DMS114 treated with DMSO at 0.1 percent for 48 hours (cell line): ENCODE data around the gene STX18.
A peak's percentile ranks its signal among the peaks of the same experiment; 100 is the strongest.

Experiments used
- DNase-seq: peaks from one replicate; lab custom pipeline; 2025; ENCODE audit not compliant: unreplicated experiment; lab: John Stamatoyannopoulos, UW

STX18 gene

GRCh38 chr4:4440333-4441061, 101.4 kb downstream of the STX18 start:
- no peak for DNase-seq

DNA sequence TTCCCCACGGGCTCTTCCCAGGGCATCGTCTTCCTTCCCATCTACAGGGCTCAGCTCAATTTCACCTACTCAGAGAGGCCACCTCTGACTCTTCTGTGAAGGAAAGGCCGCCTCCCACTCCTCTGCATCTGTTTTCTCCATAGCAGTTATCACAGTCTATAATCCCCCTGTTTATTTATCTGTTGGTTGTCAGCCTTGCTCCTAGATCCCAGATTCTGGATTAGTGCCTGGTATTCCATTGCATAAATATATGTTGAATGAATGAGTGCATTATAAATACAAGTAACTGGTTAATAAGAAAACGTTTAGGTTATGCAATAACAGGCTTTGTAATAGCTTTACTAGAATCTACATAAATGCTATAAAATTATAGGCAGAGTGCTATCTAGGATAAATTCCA, 102.1 kb downstream of the STX18 start:
- no peak for DNase-seq

DNA sequence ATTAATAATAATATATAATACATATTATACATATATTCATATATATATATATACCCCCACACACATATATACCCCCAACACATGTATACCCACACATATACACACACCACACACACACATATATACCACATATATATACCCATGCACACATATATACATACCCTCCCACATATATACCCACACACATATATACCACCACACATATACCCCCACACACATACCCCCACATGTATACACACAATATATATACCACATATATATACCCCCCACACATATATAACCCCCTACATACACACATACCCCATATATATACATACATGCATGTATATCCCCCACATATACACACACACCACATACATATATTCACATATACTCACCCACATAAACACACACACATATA, 103.0 kb downstream of the STX18 start:
- DNase-seq, result no peak

DNA sequence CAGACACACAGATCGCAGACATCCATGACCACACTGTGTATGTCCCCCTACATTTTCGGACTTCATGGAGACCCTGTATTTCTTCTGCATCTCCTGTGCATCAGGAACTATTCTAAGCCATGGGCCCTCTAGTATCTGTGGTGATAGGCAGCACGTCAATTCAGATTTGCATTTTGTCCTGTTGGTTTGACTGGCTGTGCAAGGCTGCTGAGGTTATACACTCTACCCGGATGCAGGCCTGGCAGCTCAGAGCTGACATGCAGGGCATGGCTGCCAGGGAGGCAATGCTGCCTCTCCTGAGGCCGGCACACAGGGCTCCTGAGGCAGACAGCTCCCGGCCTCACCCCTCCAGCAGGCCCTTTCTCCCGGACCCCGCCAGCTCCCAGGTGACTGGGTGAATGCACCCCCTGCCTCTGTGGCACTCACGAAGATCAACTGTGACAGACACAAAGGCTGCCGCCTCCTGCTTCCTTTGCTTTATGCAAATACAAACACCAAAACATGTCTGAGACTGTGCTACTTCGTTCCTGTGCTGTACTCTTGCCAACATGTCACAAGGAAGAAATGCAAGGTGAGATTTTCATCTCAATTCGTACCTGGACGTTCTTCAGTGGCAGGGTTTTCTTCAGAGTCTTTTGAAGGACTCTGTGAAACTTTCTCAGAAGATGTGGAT, 103.9 kb downstream of the STX18 start:
- DNase-seq, result no peak

- no peak for DNase-seq
These were observed 105.5 kb downstream of the STX18 start for GRCh38 chr4:4436244-4436823.

GRCh38 chr4:4433941-4434340, 107.9 kb downstream of the STX18 start:
- no peak for DNase-seq

DNA sequence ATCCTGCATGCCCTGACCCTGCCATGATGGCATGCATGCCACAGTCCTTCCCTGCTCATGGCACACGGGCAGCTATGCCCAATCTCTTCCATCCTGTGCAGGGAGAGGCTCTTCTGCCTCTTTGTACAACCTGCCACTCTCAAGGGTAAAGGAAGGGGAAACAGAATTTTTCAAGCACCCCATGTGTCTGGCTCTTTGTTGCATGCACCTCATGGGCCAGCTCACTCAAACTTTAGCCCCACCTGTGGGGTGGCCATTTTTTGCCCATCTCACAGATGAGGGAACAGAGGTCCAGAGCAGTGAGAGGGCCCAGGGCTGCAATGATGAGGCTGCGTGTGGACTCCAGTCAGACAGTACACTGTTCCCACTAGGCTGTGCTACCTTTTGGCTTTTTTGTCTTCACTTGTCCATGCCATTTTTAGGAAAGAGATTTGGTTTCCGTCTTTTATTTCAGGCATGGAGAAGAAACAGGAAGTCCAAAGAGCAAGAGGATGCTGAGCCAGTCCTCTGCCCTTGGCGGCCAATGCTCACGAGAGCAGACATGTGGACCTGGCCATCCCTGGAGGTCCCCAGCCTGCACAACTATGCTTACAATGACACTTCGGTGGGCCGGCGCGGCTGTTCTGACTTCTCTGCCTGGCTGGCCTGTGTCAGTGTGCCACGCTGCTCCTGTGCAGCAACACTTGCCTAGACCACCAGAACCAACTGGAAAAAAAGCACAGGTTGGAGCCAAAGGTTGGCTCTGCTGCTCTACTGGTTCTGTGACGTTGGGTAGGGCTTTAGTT, 109.3 kb downstream of the STX18 start:
- DNase-seq, result no peak

- peak; percentile 26 for DNase-seq
These were observed 111.2 kb downstream of the STX18 start for GRCh38 chr4:4430492-4431195.

DNA sequence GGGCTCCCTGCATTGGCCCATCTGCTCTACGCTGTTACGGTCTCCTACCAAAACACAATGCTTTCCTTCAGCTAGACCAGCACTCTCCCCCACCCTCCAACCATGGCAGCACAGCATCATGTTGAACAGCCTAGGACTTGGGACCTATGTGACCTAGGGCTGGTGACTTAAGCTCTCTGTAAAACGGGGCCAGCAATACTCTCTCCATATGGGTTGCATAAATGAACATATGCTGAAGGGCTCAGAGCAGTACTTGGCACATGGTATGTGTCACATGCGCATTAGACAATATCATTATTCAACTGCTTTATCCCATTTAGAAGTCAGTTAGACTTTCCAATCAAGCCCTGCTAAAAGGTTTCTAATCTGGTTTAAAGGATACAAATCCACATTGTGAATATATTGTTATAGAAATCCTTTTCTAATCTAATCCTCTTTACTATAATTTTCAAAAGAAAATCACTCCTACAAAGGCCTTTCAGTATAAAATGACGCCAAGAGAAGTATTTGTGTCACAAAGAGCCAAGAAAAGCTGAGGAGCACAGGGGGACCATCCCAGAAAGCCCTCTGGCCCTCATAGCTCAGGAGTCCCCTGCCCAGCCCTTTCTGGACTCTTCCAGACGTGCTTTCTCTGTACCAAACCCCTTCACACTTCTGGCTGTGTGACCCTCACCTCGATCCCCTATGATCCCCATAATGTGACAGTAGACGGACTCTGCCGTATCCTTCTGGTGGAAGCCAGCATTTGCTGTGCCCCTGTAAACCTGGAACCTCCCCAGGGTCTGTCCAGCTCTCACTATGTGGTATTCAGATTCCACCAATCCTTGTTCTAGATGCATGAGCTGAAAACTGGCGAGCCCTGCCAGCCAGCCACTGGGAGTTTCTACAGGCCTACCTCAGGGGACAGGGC, 112.6 kb downstream of the STX18 start:
- no peak for DNase-seq

- DNase-seq, result no peak
These were observed 114.0 kb downstream of the STX18 start for GRCh38 chr4:4427886-4428285.

- no peak for DNase-seq
These were observed 114.6 kb downstream of the STX18 start for GRCh38 chr4:4427121-4427870.

GRCh38 chr4:4426511-4427120, 115.2 kb downstream of the STX18 start:
- no peak for DNase-seq

DNA sequence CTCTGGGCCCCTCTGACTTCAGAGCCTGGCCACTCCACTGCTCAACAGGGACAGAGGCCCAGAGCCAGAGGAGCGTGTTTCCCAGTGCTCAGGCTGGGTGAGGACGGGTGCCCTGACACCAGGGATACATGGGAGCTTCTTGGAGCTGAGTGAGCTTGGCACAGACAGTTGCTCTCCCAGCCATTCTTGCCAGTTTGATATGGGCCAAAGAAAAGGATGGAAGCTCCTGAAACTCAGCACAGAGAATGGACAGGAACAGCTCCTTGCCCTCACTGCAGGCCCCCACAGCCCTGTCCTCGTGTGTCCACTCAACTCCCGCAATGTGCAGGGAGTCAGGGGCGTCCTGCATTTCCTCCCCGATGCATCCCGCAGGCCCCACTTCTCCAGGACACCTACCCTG, 116.2 kb downstream of the STX18 start:
- no peak for DNase-seq

GRCh38 chr4:4425119-4425690, 116.6 kb downstream of the STX18 start:
- DNase-seq, result no peak

DNA sequence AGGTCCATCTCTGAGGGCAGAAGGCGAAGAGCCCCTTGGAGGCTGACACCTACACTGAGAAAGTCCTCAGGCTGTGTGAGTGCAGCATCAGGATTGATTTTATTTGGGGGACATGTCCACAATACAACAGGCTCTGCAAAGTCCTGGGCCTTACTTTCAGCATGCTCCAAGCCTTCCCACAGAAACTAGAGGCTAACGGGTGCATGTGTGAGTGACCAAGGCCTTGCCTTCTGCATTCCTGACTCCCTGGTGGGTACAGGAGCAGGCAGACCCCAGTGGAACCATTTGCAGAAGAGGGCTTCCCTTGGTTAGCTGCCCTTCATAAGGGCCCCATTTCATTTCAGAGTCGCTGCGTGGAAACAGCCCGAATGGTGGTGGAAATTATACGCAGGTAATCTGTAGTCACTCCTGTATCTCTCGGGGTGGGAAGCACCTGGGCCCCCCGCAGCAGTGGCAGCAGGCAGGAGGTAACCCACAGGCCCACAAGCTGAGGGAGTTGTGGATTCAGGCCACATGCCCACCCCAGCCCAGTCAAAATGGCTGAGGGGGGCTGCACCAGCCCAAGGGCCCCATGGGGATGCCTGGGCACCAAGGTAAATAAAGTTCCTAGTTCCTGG, 117.2 kb downstream of the STX18 start:
- no peak for DNase-seq

DNA sequence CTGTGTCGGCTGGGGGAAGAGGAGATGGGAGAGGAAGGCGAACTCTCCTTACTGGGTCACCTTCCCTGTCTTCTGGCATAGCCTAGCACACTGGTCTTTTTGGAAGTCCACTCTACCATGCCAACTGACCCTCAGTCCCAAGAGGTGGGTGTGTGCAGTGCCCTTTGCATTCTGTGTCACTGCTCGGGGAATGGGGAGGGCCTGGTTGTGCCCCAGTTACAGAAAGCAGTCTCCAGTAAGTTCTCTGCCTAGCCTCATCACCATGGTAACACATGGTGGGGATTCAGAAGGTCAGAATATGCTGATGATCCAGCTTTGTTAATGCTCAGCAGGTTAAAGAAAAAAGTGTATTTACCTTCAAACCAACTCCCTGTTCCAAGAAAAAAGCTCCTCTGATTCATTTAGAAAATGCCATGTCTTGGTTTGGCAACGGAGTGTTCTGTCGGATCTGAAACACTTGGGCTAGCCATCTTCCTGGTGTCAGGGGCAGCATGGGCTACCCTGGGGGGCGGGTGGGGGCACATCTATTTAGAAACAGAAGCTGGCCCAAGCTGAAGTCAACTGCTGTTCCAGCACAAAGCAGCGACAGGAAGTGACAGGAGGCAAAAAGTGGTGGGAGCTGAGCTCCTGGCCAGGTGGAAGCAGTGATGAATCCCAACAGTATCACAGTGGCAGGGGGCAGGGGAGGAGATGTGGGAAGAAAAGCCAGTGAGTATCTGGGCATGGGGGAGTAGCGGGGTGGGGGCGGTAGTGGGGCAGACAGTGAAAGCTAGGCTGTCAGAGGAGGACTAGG, 117.9 kb downstream of the STX18 start:
- DNase-seq, result no peak

DNA sequence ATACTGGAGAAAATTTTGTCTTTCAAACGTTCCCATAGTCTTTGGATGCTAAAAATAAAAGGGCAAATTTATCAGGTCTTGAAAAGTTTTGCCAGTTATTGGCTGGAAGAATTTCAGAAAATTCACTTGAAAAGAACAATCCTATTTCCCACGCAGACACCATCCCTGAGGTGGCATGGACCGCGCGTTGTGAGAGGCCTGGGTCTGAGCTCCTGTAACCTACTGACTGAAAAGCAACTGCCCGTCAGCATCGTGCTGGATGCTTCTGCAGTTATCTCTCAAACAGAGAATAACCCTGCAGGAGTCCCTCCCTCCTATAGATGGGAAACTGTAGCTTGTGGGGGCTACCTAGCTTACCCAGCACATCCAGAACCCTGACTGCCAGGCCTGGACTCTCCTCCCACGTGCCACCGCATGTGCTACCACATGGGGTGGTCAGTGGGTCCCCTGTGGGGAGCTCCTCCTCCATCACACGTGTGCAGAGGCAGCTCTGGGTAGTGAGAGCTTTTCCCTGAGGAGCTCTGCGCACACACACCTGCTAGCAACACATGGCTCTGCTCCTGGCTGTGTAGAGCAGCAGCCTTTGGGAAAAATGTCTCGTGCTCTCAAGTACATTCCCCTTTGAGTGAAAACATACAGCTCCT, 118.9 kb downstream of the STX18 start:
- DNase-seq, result no peak
